ENCODE results near the gene ADK. TPM values are rescaled to one million over a fixed set of nuclear protein-coding genes. Genes with fewer than 3 reads are reported as not detected.

Gene ADK
- total and polyA plus RNA-seq, 2 donors from 2014 or later = 33.0 to 38.3 TPM

- peak; percentile 73 for FAIRE-seq
- H3K9ac ChIP-seq (ENCODE audit: low read length in 3 of 3) = no peak overlapping the region
Observed at GRCh38 chr10:74599672-74600071, 448.7 kb downstream of the ADK start.

GRCh38 chr10:74600170-74600569, 449.1 kb downstream of the ADK start:
- intact Hi-C loops (cut with DNase I) = no loop called here
- DNase-seq = no peak
- FAIRE-seq = no peak

More at GRCh38 chr10:74599672-74600071, 448.7 kb downstream of the ADK start:
- TF ChIP-seq CTCF (IDR thresholded peaks at IDR 0.05; ENCODE audit: borderline replicate concordance, extremely low read depth, insufficient read depth) = no peak
- no peaks in the 10 kb centered on the region for H3K27me3 ChIP-seq (ENCODE audit: control insufficient read depth, insufficient read depth, low read length)
- intact Hi-C loops (cut with DNase I) = no loop called here
- no peak for DNase-seq
- H3K9me3 ChIP-seq (ENCODE audit: control insufficient read depth in 2 of 3, insufficient read depth in 1 of 3, low read length in 3 of 3) = no peaks in the 10 kb centered on the region
- peak overlapping the region in 1 of 2 donors; percentile 13 for H3K27ac ChIP-seq (ENCODE audit: low read depth in 2 of 2, low read length in 2 of 2)
- H3K36me3 ChIP-seq (ENCODE audit: control insufficient read depth in 2 of 3, insufficient read depth in 3 of 3, low read length in 3 of 3) = no peaks in the 10 kb centered on the region
- H3K4me1 ChIP-seq (ENCODE audit: control insufficient read depth in 2 of 3, insufficient read depth in 2 of 3, low read depth in 1 of 3, low read length in 3 of 3) = no peaks in the 10 kb centered on the region
- no peak overlapping the region for H3K4me3 ChIP-seq (ENCODE audit: low read length in 3 of 3)

GRCh38 chr10:74602576-74602975, 451.6 kb downstream of the ADK start:
- intact Hi-C loops (cut with DNase I) = no loop called here
- DNase-seq = no peak
- TF ChIP-seq CTCF (IDR thresholded peaks at IDR 0.05; ENCODE audit: borderline replicate concordance, extremely low read depth, insufficient read depth) = no peak

More at GRCh38 chr10:74600170-74600569, 449.1 kb downstream of the ADK start:
- Histone ChIP-seq H3K36me3 (ENCODE audit: control insufficient read depth in 2 of 3, insufficient read depth in 3 of 3, low read length in 3 of 3) (no peaks in the 10 kb centered on the region), H3K4me1 (ENCODE audit: control insufficient read depth in 2 of 3, insufficient read depth in 2 of 3, low read depth in 1 of 3, low read length in 3 of 3) (no peaks in the 10 kb centered on the region), H3K27me3 (ENCODE audit: control insufficient read depth, insufficient read depth, low read length) (no peaks in the 10 kb centered on the region), H3K4me3 (ENCODE audit: low read length in 3 of 3) (no peak overlapping the region), H3K9me3 (ENCODE audit: control insufficient read depth in 2 of 3, insufficient read depth in 1 of 3, low read length in 3 of 3) (no peaks in the 10 kb centered on the region), H3K9ac (ENCODE audit: low read length in 3 of 3) (no peak overlapping the region), H3K27ac (ENCODE audit: low read depth in 2 of 2, low read length in 2 of 2) (no peak overlapping the region)
- TF ChIP-seq CTCF (IDR thresholded peaks at IDR 0.05; ENCODE audit: borderline replicate concordance, extremely low read depth, insufficient read depth) = no peak

GRCh38 chr10:74610299-74610698, 459.3 kb downstream of the ADK start:
- H3K9me3 ChIP-seq (ENCODE audit: control insufficient read depth in 2 of 3, insufficient read depth in 1 of 3, low read length in 3 of 3) = no peaks in the 10 kb centered on the region
- intact Hi-C loops (cut with DNase I) = no loop called here
- no peak for DNase-seq
- H3K9ac ChIP-seq (ENCODE audit: low read length in 3 of 3) = no peak overlapping the region
- H3K4me1 ChIP-seq (ENCODE audit: control insufficient read depth in 2 of 3, insufficient read depth in 2 of 3, low read depth in 1 of 3, low read length in 3 of 3) = no peaks in the 10 kb centered on the region
- no peak for FAIRE-seq
- H3K36me3 ChIP-seq (ENCODE audit: control insufficient read depth in 2 of 3, insufficient read depth in 3 of 3, low read length in 3 of 3) = no peaks in the 10 kb centered on the region
- TF ChIP-seq CTCF (IDR thresholded peaks at IDR 0.05; ENCODE audit: borderline replicate concordance, extremely low read depth, insufficient read depth) = no peak
- no peaks in the 10 kb centered on the region for H3K27me3 ChIP-seq (ENCODE audit: control insufficient read depth, insufficient read depth, low read length)
- no peak overlapping the region for H3K4me3 ChIP-seq (ENCODE audit: low read length in 3 of 3)
- H3K27ac ChIP-seq (ENCODE audit: low read depth in 2 of 2, low read length in 2 of 2) = no peak overlapping the region

More at GRCh38 chr10:74602576-74602975, 451.6 kb downstream of the ADK start:
- no peaks in the 10 kb centered on the region for H3K27me3 ChIP-seq (ENCODE audit: control insufficient read depth, insufficient read depth, low read length)
- no peaks in the 10 kb centered on the region for H3K9me3 ChIP-seq (ENCODE audit: control insufficient read depth in 2 of 3, insufficient read depth in 1 of 3, low read length in 3 of 3)
- H3K4me3 ChIP-seq (ENCODE audit: low read length in 3 of 3) = no peak overlapping the region
- no peaks in the 10 kb centered on the region for H3K36me3 ChIP-seq (ENCODE audit: control insufficient read depth in 2 of 3, insufficient read depth in 3 of 3, low read length in 3 of 3)
- H3K9ac ChIP-seq (ENCODE audit: low read length in 3 of 3) = no peak overlapping the region
- no peak for FAIRE-seq
- no peak overlapping the region for H3K27ac ChIP-seq (ENCODE audit: low read depth in 2 of 2, low read length in 2 of 2)
- H3K4me1 ChIP-seq (ENCODE audit: control insufficient read depth in 2 of 3, insufficient read depth in 2 of 3, low read depth in 1 of 3, low read length in 3 of 3) = no peaks in the 10 kb centered on the region
